ENCODE results near the gene KLHL20.
"Not testable (repeated sequence)": the region's sequence is repeated elsewhere in the genome, so short reads cannot be mapped to it uniquely, and the experiment has no call there.

KLHL20 gene

GRCh38 chr1:173753830-173754229, 39.0 kb downstream of the KLHL20 start:
- no peak for DNase-seq (ENCODE audit: low spot score)
- no peak for TF ChIP-seq CTCF (IDR thresholded peaks at IDR 0.05; ENCODE audit: extremely low read depth, insufficient read depth, missing control alignments)
- in situ Hi-C loops (cut with MboI; ENCODE audit: low pct_unique_long_range_greater_than_20kb, low sequenced_read_pairs, unreplicated experiment): no loop called here

DNA sequence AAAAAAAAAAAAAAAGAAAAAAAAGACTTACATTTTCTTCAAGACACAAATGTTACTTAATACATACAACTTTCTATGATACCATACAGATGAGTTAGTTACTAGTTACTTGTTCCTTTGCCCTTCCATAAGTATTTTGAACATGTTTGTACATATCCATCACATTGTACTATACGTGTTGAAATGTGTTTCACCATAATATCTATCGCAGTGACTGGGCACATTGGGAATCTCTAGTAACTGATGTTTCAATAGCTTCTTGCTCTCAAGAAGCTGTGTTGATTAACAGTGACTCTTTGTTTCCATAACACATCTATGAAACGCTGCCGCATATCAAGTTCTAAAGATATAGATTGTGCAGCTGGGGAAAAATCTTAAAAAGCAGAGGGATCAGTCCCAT, 42.9 kb downstream of the KLHL20 start:
- DNase-seq (ENCODE audit: low spot score): no peak
- no peak for TF ChIP-seq CTCF (IDR thresholded peaks at IDR 0.05; ENCODE audit: extremely low read depth, insufficient read depth, missing control alignments)
- in situ Hi-C loops (cut with MboI; ENCODE audit: low pct_unique_long_range_greater_than_20kb, low sequenced_read_pairs, unreplicated experiment): no loop called here

DNA sequence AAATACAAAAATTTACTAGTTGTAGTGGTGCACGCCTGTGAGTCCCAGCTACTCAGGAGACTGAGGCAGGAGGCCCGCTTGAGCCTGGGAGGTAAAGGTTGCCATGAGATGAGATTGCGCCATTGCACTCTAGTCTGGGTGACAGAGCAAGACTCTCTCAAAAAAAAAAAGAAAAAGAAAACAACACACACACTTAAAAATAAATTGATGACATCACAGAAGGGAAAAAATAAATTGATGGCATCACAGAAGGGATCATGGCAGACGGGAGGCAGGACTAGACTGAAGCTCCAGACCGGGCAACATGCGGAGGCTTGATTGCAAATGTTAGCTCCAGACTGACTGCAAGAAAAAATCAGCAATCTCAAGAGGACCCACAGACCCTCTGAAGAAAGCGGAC, 43.3 kb downstream of the KLHL20 start:
- TF ChIP-seq CTCF (IDR thresholded peaks at IDR 0.05; ENCODE audit: extremely low read depth, insufficient read depth, missing control alignments): no peak
- DNase-seq (ENCODE audit: low spot score): no peak
- in situ Hi-C loops (cut with MboI; ENCODE audit: low pct_unique_long_range_greater_than_20kb, low sequenced_read_pairs, unreplicated experiment): no loop called here

GRCh38 chr1:173758980-173759379, 44.2 kb downstream of the KLHL20 start:
- no peak for TF ChIP-seq CTCF (IDR thresholded peaks at IDR 0.05; ENCODE audit: extremely low read depth, insufficient read depth, missing control alignments)
- DNase-seq (ENCODE audit: low spot score): no peak
- in situ Hi-C loops (cut with MboI; ENCODE audit: low pct_unique_long_range_greater_than_20kb, low sequenced_read_pairs, unreplicated experiment): no loop called here

- DNase-seq (ENCODE audit: low spot score); in situ Hi-C loops (cut with MboI; ENCODE audit: low pct_unique_long_range_greater_than_20kb, low sequenced_read_pairs, unreplicated experiment): not testable (repeated sequence)
Observed at GRCh38 chr1:173764331-173764730, 49.5 kb downstream of the KLHL20 start.

DNA sequence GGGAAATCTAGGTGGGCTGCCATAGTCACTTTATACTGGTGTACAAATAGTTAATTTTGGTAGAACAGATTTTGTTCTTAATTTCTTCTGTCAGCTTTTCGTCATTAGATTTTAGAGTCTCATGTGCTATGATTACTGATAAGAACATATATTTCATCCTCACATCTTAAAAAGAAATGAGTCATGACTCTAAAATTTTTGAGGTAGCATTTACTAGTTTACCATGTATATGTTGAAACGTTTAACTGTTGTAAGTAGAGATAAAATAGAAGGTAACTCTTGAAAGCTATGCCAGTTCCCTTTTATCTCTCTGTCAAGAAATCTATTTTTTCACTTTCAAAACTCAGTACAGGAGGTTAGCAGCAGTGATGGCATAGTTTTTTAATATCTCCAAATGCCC, 53.4 kb downstream of the KLHL20 start:
- TF ChIP-seq CTCF (IDR thresholded peaks at IDR 0.05; ENCODE audit: extremely low read depth, insufficient read depth, missing control alignments): no peak
- in situ Hi-C loops (cut with MboI; ENCODE audit: low pct_unique_long_range_greater_than_20kb, low sequenced_read_pairs, unreplicated experiment): no loop called here
- DNase-seq (ENCODE audit: low spot score): no peak

DNA sequence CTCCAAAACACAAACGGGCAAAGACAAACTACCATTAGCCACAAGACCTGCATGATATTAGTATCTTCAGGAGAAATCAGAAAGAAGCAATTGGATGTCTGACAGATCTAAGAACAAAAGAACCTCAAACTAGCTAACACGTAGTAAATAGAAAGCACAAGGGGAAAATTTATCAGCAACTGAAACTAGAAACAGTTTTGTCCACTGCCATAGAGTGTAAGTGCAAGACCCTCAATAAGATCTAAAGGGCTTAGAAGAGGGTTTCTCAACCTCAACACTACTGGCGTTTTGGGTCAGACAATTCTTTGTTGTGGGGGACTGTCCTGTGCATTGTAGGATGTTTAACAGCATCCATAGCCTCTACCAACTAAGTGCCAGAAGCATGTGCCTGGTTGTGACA, 54.0 kb downstream of the KLHL20 start:
- no peak for DNase-seq (ENCODE audit: low spot score)
- in situ Hi-C loops (cut with MboI; ENCODE audit: low pct_unique_long_range_greater_than_20kb, low sequenced_read_pairs, unreplicated experiment): no loop called here
- TF ChIP-seq CTCF (IDR thresholded peaks at IDR 0.05; ENCODE audit: extremely low read depth, insufficient read depth, missing control alignments): no peak

GRCh38 chr1:173770330-173770729, 55.5 kb downstream of the KLHL20 start:
- in situ Hi-C loops (cut with MboI; ENCODE audit: low pct_unique_long_range_greater_than_20kb, low sequenced_read_pairs, unreplicated experiment); DNase-seq (ENCODE audit: low spot score): not testable (repeated sequence)
